ENCODE results near the gene LRRN2. TPM values are rescaled to one million over a fixed set of nuclear protein-coding genes. Genes with fewer than 3 reads are reported as not detected.

LRRN2 gene
- total RNA-seq, 1 donor from 2014 or later = 6.5 TPM

- Histone ChIP-seq H3K36me3 (no peaks in the 10 kb centered on the region), H3K4me1 (no peaks in the 10 kb centered on the region), H3K27me3 (no peaks in the 10 kb centered on the region), H3K9me3 (no peaks in the 10 kb centered on the region), H3K4me3 (no peak overlapping the region), H3K27ac (no peak overlapping the region)
- no peak for TF ChIP-seq CTCF (IDR thresholded peaks at IDR 0.05)
- DNase-seq (ENCODE audit: low spot score in 2 of 2) = no peak
- intact Hi-C loops (cut with DNase I) = no loop called here
Observed at GRCh38 chr1:204621996-204622395, 63.5 kb downstream of the LRRN2 start.

GRCh38 chr1:204621396-204621795 is 64.1 kb downstream of the LRRN2 start:
- Histone ChIP-seq H3K27me3 (no peaks in the 10 kb centered on the region), H3K36me3 (no peaks in the 10 kb centered on the region), H3K4me3 (no peak overlapping the region), H3K4me1 (no peaks in the 10 kb centered on the region), H3K9me3 (no peaks in the 10 kb centered on the region), H3K27ac (no peak overlapping the region)
- DNase-seq (ENCODE audit: low spot score in 2 of 2) = no peak
- TF ChIP-seq CTCF (IDR thresholded peaks at IDR 0.05) = no peak
- intact Hi-C loops (cut with DNase I) = no loop called here

- H3K27me3 ChIP-seq = no peaks in the 10 kb centered on the region
- no peaks in the 10 kb centered on the region for H3K4me1 ChIP-seq
- H3K9me3 ChIP-seq = no peaks in the 10 kb centered on the region
- intact Hi-C loops (cut with DNase I) = no loop called here
- DNase-seq (ENCODE audit: low spot score in 2 of 2) = no peak
- TF ChIP-seq CTCF (IDR thresholded peaks at IDR 0.05) = no peak
- H3K4me3 ChIP-seq = no peak overlapping the region
- no peak overlapping the region for H3K27ac ChIP-seq
- no peaks in the 10 kb centered on the region for H3K36me3 ChIP-seq
Observed at GRCh38 chr1:204619721-204620120, 65.8 kb downstream of the LRRN2 start.

DNA sequence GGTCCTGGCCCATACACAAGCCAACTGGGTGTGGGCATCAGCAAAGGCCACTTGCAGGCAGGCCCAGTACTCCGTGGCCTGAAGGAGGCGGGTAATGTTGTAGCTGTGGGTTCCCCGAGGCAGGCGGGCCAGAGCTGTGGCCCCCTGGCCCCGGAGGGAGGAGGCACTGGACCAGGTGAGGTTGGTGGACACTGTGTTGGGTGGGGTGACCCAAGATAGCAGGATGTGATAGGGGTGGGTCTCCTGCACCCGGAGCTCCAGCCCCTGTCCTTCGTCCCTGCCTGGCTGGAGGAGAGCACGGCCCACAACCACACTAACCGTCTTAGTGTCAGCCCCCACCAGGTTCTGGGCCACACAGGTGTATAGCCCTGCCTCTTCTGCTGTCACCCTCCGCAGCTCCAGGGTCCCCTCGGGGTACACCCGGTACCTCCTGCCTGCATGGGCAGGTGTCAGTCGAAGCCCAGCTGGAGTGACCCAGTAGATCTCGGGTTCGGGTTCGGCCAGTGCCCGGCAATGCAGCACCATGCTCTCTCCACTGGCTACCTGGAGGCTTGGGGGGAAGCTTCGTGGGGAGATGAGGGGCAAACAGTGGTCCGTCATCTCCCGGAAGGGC is 67.3 kb downstream of the LRRN2 start:
- Histone ChIP-seq H3K36me3 (no peaks in the 10 kb centered on the region), H3K4me1 (no peaks in the 10 kb centered on the region), H3K27ac (no peak overlapping the region), H3K4me3 (no peak overlapping the region), H3K9me3 (no peaks in the 10 kb centered on the region), H3K27me3 (no peaks in the 10 kb centered on the region)
- intact Hi-C loops (cut with DNase I) = no loop called here
- no peak for TF ChIP-seq CTCF (IDR thresholded peaks at IDR 0.05)
- no peak for DNase-seq (ENCODE audit: low spot score in 2 of 2)

- Histone ChIP-seq H3K4me3 (no peak overlapping the region), H3K36me3 (no peaks in the 10 kb centered on the region), H3K27ac (no peak overlapping the region), H3K4me1 (no peaks in the 10 kb centered on the region), H3K9me3 (no peaks in the 10 kb centered on the region), H3K27me3 (no peaks in the 10 kb centered on the region)
- no peak for DNase-seq (ENCODE audit: low spot score in 2 of 2)
- intact Hi-C loops (cut with DNase I) = no loop called here
- no peak for TF ChIP-seq CTCF (IDR thresholded peaks at IDR 0.05)
Observed at GRCh38 chr1:204617256-204618147, 68.0 kb downstream of the LRRN2 start.

Measured in ascending aorta (tissue), 2 donors.